ENCODE results near the gene ASPN.
"Not testable (repeated sequence)": the region's sequence is repeated elsewhere in the genome, so short reads cannot be mapped to it uniquely, and the experiment has no call there.

Gene ASPN

GRCh38 chr9:92414566-92414965 is 67.7 kb downstream of the ASPN start:
- DNase-seq (ENCODE audit: low spot score in 2 of 2), result no peak
- Mint-ChIP-seq H3K9me3 (no peaks in the 10 kb centered on the region), H3K4me3 (no peak overlapping the region)

DNA sequence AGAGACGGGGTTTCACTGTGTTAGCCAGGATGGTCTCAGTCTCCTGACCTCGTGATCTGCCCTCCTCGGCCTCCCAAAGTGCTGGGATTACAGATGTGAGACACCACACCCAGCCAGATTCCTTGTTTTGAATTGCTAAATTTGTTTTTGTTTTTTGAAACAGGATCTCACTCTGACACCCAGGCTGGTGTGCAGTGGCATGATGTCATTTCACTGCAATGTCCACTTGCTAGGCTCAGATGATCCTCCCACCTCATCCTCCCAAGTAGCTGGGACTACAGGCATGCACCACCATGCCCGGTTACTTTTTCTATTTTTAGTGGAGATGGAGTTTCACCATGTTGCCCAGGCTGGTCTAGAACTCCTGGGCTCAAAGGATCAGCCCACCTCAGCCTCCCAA is 71.1 kb downstream of the ASPN start:
- not testable (repeated sequence) for ATAC-seq (replicated peaks; ENCODE audit: extremely low read depth, poor library complexity, severe bottlenecking); H3K27ac Mint-ChIP-seq (ENCODE audit: low read depth); H3K36me3 Mint-ChIP-seq (ENCODE audit: insufficient read depth); H3K27me3 Mint-ChIP-seq; H3K9me3 Mint-ChIP-seq; H3K4me3 Mint-ChIP-seq; DNase-seq (ENCODE audit: low spot score in 2 of 2)
- H3K4me1 Mint-ChIP-seq, result peaks cover 13% of the 10 kb centered on the region

More at GRCh38 chr9:92414566-92414965, 67.7 kb downstream of the ASPN start:
- peaks cover 3% of the 10 kb centered on the region for H3K36me3 Mint-ChIP-seq (ENCODE audit: insufficient read depth)
- H3K4me1 Mint-ChIP-seq, result no peaks in the 10 kb centered on the region
- H3K27ac Mint-ChIP-seq (ENCODE audit: low read depth), result no peak overlapping the region
- H3K27me3 Mint-ChIP-seq, result no peaks in the 10 kb centered on the region
- ATAC-seq (replicated peaks; ENCODE audit: extremely low read depth, poor library complexity, severe bottlenecking), result no peak

GRCh38 chr9:92408747-92409478 is 73.4 kb downstream of the ASPN start:
- Mint-ChIP-seq H3K27ac (ENCODE audit: low read depth) (no peak overlapping the region), H3K27me3 (no peaks in the 10 kb centered on the region), H3K4me3 (no peak overlapping the region), H3K36me3 (ENCODE audit: insufficient read depth) (peaks cover 3% of the 10 kb centered on the region), H3K9me3 (no peaks in the 10 kb centered on the region), H3K4me1 (peaks cover 19% of the 10 kb centered on the region)
- DNase-seq (ENCODE audit: low spot score in 2 of 2) (no peak), ATAC-seq (replicated peaks; ENCODE audit: extremely low read depth, poor library complexity, severe bottlenecking) (no peak)

DNA sequence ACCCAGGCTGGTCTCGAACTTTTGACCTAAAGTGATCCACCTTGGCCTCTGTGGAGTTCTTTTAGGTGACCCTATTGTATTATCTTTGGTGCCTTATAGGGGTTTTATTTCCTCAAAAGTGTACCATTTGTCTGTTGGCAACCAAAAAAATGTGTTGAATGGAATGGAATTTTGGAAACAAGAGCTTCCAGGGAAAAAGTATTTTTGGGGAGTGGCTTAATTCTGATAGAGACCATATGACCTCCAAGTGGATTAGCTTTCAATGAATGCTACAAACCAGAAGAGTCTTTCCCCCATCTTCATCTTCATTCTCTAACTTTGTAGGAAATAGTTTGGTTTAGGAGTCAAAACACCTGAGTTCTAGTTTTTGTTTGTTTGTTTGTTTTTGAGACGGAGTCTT is 74.5 kb downstream of the ASPN start:
- peaks cover 3% of the 10 kb centered on the region for H3K36me3 Mint-ChIP-seq (ENCODE audit: insufficient read depth)
- H3K4me3 Mint-ChIP-seq, result no peak overlapping the region
- DNase-seq (ENCODE audit: low spot score in 2 of 2) (no peak), ATAC-seq (replicated peaks; ENCODE audit: extremely low read depth, poor library complexity, severe bottlenecking) (no peak)
- H3K27ac Mint-ChIP-seq (ENCODE audit: low read depth), result no peak overlapping the region
- no peaks in the 10 kb centered on the region for H3K9me3 Mint-ChIP-seq
- peaks cover 19% of the 10 kb centered on the region for H3K4me1 Mint-ChIP-seq
- H3K27me3 Mint-ChIP-seq, result no peaks in the 10 kb centered on the region

GRCh38 chr9:92406477-92406876 is 75.8 kb downstream of the ASPN start:
- H3K36me3 Mint-ChIP-seq (ENCODE audit: insufficient read depth), result peaks cover 3% of the 10 kb centered on the region
- H3K27ac Mint-ChIP-seq (ENCODE audit: low read depth), result peak overlapping the region; percentile 82
- H3K27me3 Mint-ChIP-seq, result no peaks in the 10 kb centered on the region
- ATAC-seq (replicated peaks; ENCODE audit: extremely low read depth, poor library complexity, severe bottlenecking) (peak; percentile 91), DNase-seq (ENCODE audit: low spot score in 2 of 2) (peak in 1 of 2 donors; percentile 16)
- H3K9me3 Mint-ChIP-seq, result no peaks in the 10 kb centered on the region
- peaks cover 19% of the 10 kb centered on the region for H3K4me1 Mint-ChIP-seq
- H3K4me3 Mint-ChIP-seq, result peak overlapping the region; percentile 44

Data from central memory CD8-positive, alpha-beta T cell (primary cell).